Measurements from ENCODE around the gene TRPM2. TPM values are rescaled to one million over a fixed set of nuclear protein-coding genes. Genes with fewer than 3 reads are reported as not detected.

The TRPM2 gene
- total and polyA plus RNA-seq, 2 of the 8 experiments (the other 6 are each of a cell fraction or from before 2014, with no cell fraction given) = 0.27 to 0.28 TPM

- Histone ChIP-seq H4K91ac (replicated peaks; ENCODE audit: insufficient read length, low read length) (no peak overlapping the region), H3K4ac (replicated peaks; ENCODE audit: insufficient read length, low read depth, low read length) (no peak overlapping the region), H3K27me3 (replicated peaks in 1 of 4; ENCODE audit: control insufficient read depth in 3 of 4, extremely low read depth in 1 of 4, insufficient read depth in 3 of 4, low read length in 3 of 4) (no peaks in the 10 kb centered on the region), H3K4me2 (ENCODE audit: insufficient read depth in 1 of 2, low read depth in 2 of 2, low read length in 2 of 2) (no peak overlapping the region), H3K36me3 (ENCODE audit: control insufficient read depth in 2 of 4, insufficient read depth in 4 of 4, low read length in 3 of 4) (no peaks in the 10 kb centered on the region), H3K79me1 (ENCODE audit: low read depth, low read length) (no peaks in the 10 kb centered on the region), H3K4me3 (ENCODE audit: extremely low read depth in 1 of 4, insufficient read depth in 2 of 4, low read depth in 3 of 4, low read length in 4 of 4) (no peak overlapping the region), H3K23ac (ENCODE audit: insufficient read length) (no peak overlapping the region), H4K8ac (ENCODE audit: extremely low read depth, insufficient read depth, low read length) (no peak overlapping the region), H3K9ac (replicated peaks in 1 of 4; ENCODE audit: extremely low read depth in 1 of 4, low read depth in 3 of 4, low read length in 3 of 4) (no peak overlapping the region), H3K23me2 (ENCODE audit: low read depth, low read length) (peaks cover 10% of the 10 kb centered on the region; the same call in 1 of the 2 replicates), H3K79me2 (ENCODE audit: control insufficient read depth in 1 of 2, insufficient read depth in 2 of 2, low read length in 2 of 2) (no peaks in the 10 kb centered on the region), H3K18ac (ENCODE audit: extremely low read depth, low read length) (no peak overlapping the region), H4K5ac (ENCODE audit: insufficient read length, low read depth, low read length) (no peak overlapping the region), H3K56ac (replicated peaks; ENCODE audit: insufficient read length, low read depth, low read length) (no peak overlapping the region), H2BK15ac (ENCODE audit: low read length) (no peak overlapping the region), H4K20me1 (replicated peaks in 1 of 2; ENCODE audit: control insufficient read depth in 1 of 2, insufficient read depth in 2 of 2, low read length in 2 of 2) (peaks cover 0 to 6% of the 10 kb centered on the region in 2 experiments), H3K27ac (ENCODE audit: low read depth, low read length) (no peak overlapping the region), H3K4me1 (replicated peaks in 1 of 4; ENCODE audit: control insufficient read depth in 3 of 4, insufficient read depth in 4 of 4, low read length in 3 of 4) (no peaks in the 10 kb centered on the region), H2BK20ac (ENCODE audit: low read length) (no peak overlapping the region), H2AFZ (ENCODE audit: low read length) (no peak overlapping the region), H2BK120ac (replicated peaks; ENCODE audit: low read depth, low read length) (no peak overlapping the region), H3K9me3 (ENCODE audit: insufficient read depth in 2 of 2, low read depth in 1 of 2, low read length in 1 of 2) (peaks cover 21 to 36% of the 10 kb centered on the region in 2 experiments), H2BK5ac (ENCODE audit: low read depth, low read length) (no peak overlapping the region), H2AK5ac (ENCODE audit: low read depth, low read length) (no peak overlapping the region), H3K14ac (ENCODE audit: insufficient read length) (no peak overlapping the region), H2BK12ac (ENCODE audit: low read depth, low read length) (no peak overlapping the region)
- 91% methylated on average over 8 of the region's 8 CpGs; no CpG with 5 or more reads in 1 of the 2 experiments for WGBS, 2 experiments (ENCODE audit: extremely low coverage in 1 of 2, insufficient coverage in 1 of 2, insufficient read length in 1 of 2, insufficient replicate concordance in 2 of 2, low coverage in 1 of 2, low lambda C conversion rate in 2 of 2, missing lambda C conversion rate in 1 of 2)
- no peak for FAIRE-seq
- POLR2A ChIA-PET (ENCODE audit: partially characterized antibody) = no interaction called here
- TF ChIP-seq RBBP5 (IDR thresholded peaks at IDR 0.05; ENCODE audit: borderline replicate concordance, low read depth, low read length) (no peak), ZNF274 (IDR thresholded peaks at IDR 0.05; ENCODE audit: borderline replicate concordance, extremely low read depth, low read length) (no peak), CHD1 (IDR thresholded peaks at IDR 0.05; ENCODE audit: low read depth, low read length) (no peak), TEAD4 (IDR thresholded peaks at IDR 0.05; ENCODE audit: low read depth, low read length) (no peak), RFX5 (IDR thresholded peaks at IDR 0.05; ENCODE audit: borderline replicate concordance, low read depth, low read length) (no peak), SP4 (IDR thresholded peaks at IDR 0.05; ENCODE audit: low read length) (no peak), TAF1 (IDR thresholded peaks at IDR 0.05; ENCODE audit: low read depth, low read length) (no peak), TBP (IDR thresholded peaks at IDR 0.05; ENCODE audit: low read depth, low read length) (no peak), ATF2 (IDR thresholded peaks at IDR 0.05; ENCODE audit: low read length) (no peak), E2F6 (IDR thresholded peaks at IDR 0.05) (no peak), ASH2L (IDR thresholded peaks at IDR 0.05; ENCODE audit: low read length) (no peak)
- CTCF ChIA-PET (ENCODE audit: partially characterized antibody) = interaction anchor here (0.5 kb wide), 1 partner anchor 10 kb away, joined by 3 read pairs; no protein-coding TSS in a partner anchor
- no peak for DNase-seq (ENCODE audit: low read depth in 1 of 2, low spot score in 2 of 2)
Observed at GRCh38 chr21:44418876-44419230, 65.4 kb downstream of the TRPM2 start.

All from H1 (cell line).